DND-41 (cell line): ENCODE results near the gene KAZN.

Experiments
- CTCF ChIP-seq: IDR thresholded peaks from 2 replicates; pipeline ENCODE4 v1.5.1; 2012; ENCODE audit warnings: borderline replicate concordance, low read length, moderate library complexity, mild to moderate bottlenecking; ENCODE audit not compliant: poor library complexity, severe bottlenecking; ENCODE audit errors: extremely low read depth
- EZH2 ChIP-seq: IDR thresholded peaks from 3 replicates; pipeline ENCODE4 v1.6.1; 2012; ENCODE audit warnings: borderline replicate concordance, low read depth, mild to moderate bottlenecking, moderate library complexity, low read length, inconsistent platforms; ENCODE audit not compliant: severe bottlenecking

DNA sequence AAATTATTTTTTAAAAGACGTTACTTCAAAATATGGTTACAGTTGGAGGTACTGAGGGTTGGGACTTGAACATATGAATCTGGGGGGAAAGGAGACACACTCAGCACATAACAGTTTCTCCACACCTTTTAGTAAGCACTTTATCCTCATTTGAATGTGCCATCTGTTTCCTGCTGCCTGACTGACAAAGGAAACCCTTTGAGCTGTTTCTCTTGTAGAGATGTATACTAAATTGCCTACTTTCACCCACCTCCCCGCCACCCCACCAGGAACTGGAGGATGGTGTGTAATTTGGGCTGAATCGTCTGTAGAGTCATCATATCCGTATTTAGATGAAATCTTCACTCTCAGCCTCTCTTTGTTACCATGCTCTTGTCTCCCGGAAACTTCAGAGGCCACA lies 108.1 kb downstream of the KAZN start:
- TF ChIP-seq CTCF = no peak
- no peak for TF ChIP-seq EZH2
